ENCODE results near the gene IGSF8.

IGSF8 gene

GRCh38 chr1:160062230-160062532 lies 36.2 kb downstream of the IGSF8 start:
- H3K9me3 ChIP-seq (ENCODE audit: control insufficient read depth, insufficient read depth, low read depth, low read length), result no peaks in the 10 kb centered on the region
- H3K27ac ChIP-seq (ENCODE audit: extremely low read depth, low read depth, low read length), result no peak overlapping the region
- H3K36me3 ChIP-seq (ENCODE audit: control insufficient read depth in 2 of 2, insufficient read depth in 1 of 2, low read length in 2 of 2), result no peaks in the 10 kb centered on the region
- H3K4me1 ChIP-seq (ENCODE audit: control insufficient read depth, insufficient read depth, low read length), result no peaks in the 10 kb centered on the region
- TF ChIP-seq ZNF785 (tag by site-specific recombination; IDR thresholded peaks at IDR 0.05) (no peak), ZNF776 (tag by site-specific recombination; IDR thresholded peaks at IDR 0.05; ENCODE audit: borderline replicate concordance) (no peak), SETDB1 (IDR thresholded peaks at IDR 0.05; ENCODE audit: insufficient read length, low read length) (no peak), ZNF76 (tag by site-specific recombination; IDR thresholded peaks at IDR 0.05; ENCODE audit: borderline replicate concordance, low read depth) (no peak), ZNF707 (tag by site-specific recombination; IDR thresholded peaks at IDR 0.05) (no peak), ZNF10 (tag by site-specific recombination; IDR thresholded peaks at IDR 0.05) (no peak), ZBTB49 (tag by site-specific recombination; IDR thresholded peaks at IDR 0.05; ENCODE audit: low read depth) (no peak), ZNF280D (tag by site-specific recombination; IDR thresholded peaks at IDR 0.05) (no peak), ZNF138 (tag by site-specific recombination; IDR thresholded peaks at IDR 0.05; ENCODE audit: borderline replicate concordance) (no peak), ZXDB (tag by site-specific recombination; IDR thresholded peaks at IDR 0.05) (no peak), ZNF121 (tag by site-specific recombination; IDR thresholded peaks at IDR 0.05) (no peak), IKZF3 (tag by site-specific recombination; IDR thresholded peaks at IDR 0.05) (no peak), ZNF488 (tag by site-specific recombination; IDR thresholded peaks at IDR 0.05) (no peak), ZNF155 (tag by site-specific recombination; IDR thresholded peaks at IDR 0.05) (no peak), ZNF416 (tag by site-specific recombination; IDR thresholded peaks at IDR 0.05) (no peak)
- ChIA-PET CTCF (interaction anchor here (2.3 to 3.8 kb wide), 3 partner anchors 16 to 24 kb away, joined by 11 to 16 read pairs (median 15); no protein-coding TSS in a partner anchor), POLR2A (no interaction called here)
- H3K4me3 ChIP-seq (ENCODE audit: low read depth, low read length), result no peak overlapping the region

- ChIA-PET CTCF (interaction anchor here (0.7 to 25.0 kb wide), 6 partner anchors 15 to 59 kb away, joined by 4 to 541 read pairs (median 14); partner anchors contain the start of gene KCNJ9), POLR2A (no interaction called here)
- no peak for TF ChIP-seq TSHZ1 (tag by site-specific recombination; IDR thresholded peaks at IDR 0.05; ENCODE audit: borderline replicate concordance)
- no peak for TF ChIP-seq MYNN (tag by site-specific recombination; IDR thresholded peaks at IDR 0.05; ENCODE audit: borderline replicate concordance)
- TF ChIP-seq ZBTB8A (tag by site-specific recombination; IDR thresholded peaks at IDR 0.05), result no peak
- TF ChIP-seq ZNF19 (tag by site-specific recombination; IDR thresholded peaks at IDR 0.05; ENCODE audit: low read depth), result no peak
- TF ChIP-seq KLF10 (tag by site-specific recombination; IDR thresholded peaks at IDR 0.05), result no peak
- TF ChIP-seq ZXDB (tag by site-specific recombination; IDR thresholded peaks at IDR 0.05), result no peak
- Histone ChIP-seq H3K4me1 (ENCODE audit: control insufficient read depth, insufficient read depth, low read length) (no peaks in the 10 kb centered on the region), H3K4me3 (ENCODE audit: low read depth, low read length) (no peak overlapping the region), H3K27ac (ENCODE audit: extremely low read depth, low read depth, low read length) (no peak overlapping the region), H3K9me3 (ENCODE audit: control insufficient read depth, insufficient read depth, low read depth, low read length) (no peaks in the 10 kb centered on the region), H3K36me3 (ENCODE audit: control insufficient read depth in 2 of 2, insufficient read depth in 1 of 2, low read length in 2 of 2) (no peaks in the 10 kb centered on the region)
Observed at GRCh38 chr1:160061369-160062229, 36.8 kb downstream of the IGSF8 start.
